Measurements from ENCODE around the gene RGS4.

GRCh38 chr1:163120372-163120771 is 51.2 kb downstream of the RGS4 start:
- TF ChIP-seq CTCF (IDR thresholded peaks at IDR 0.05; ENCODE audit: poor library complexity) (no peak), EZH2 (IDR thresholded peaks at IDR 0.05; ENCODE audit: borderline replicate concordance) (no peak)
